ENCODE measurements around the gene L3MBTL1. TPM values are rescaled to one million over a fixed set of nuclear protein-coding genes. Genes with fewer than 3 reads are reported as not detected.

L3MBTL1 gene
- total RNA-seq, 3 donors from 2014 or later = 8.6 to 24.7 (median 17.4) TPM

DNA sequence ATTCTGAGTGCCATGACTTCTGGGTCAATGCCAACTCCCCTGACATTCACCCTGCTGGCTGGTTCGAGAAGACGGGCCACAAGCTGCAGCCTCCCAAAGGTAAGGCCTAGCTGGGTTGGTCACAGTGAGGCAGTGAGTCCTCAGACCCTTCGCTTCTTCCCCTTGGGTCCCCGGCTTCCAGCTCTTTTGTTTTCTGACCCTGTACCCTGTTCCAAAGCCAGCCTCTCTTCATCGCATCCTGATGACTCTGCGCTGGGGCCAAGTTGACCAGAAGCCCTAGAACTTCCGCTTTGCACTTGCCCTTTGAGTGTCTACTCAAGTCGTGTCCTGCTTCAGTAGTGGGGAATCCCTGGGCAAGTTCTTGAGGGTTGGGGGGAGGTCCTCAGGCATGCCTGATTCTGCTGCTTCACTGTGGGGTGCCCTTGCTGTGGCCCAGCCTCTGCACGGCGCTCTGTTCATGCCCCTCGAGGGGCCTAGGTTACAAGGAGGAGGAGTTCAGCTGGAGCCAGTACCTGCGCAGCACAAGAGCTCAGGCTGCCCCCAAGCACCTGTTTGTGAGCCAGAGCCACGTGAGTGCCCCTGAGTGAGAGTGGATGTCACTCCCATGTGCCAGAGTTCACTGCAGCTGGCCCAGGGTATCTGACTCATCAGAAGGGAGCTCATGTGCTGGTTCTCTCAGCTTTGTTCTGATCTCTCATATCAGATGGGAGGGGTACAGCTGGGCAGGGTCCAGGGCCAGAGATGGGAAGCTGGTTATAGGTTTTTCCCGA, 23.0 kb downstream of the L3MBTL1 start:
- H3K4me3 ChIP-seq = no peak overlapping the region

DNA sequence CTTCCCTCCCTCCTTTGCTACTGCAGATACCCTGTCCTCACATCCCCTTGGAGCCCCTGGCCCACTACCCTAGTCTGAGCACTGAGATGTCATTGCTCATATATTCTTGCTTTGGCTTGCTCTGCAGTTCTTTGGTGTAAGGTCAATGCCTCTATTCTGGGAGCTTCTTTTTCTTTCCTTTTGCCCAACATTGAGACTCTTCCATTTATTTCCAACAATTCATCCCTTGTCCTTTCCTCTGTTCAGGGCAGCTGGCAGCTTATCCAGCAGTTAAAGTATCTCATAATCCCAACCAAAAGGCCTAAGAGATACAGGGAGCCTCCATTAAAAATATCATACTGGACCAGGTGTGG, 23.6 kb downstream of the L3MBTL1 start:
- TF ChIP-seq, protein P1, sequence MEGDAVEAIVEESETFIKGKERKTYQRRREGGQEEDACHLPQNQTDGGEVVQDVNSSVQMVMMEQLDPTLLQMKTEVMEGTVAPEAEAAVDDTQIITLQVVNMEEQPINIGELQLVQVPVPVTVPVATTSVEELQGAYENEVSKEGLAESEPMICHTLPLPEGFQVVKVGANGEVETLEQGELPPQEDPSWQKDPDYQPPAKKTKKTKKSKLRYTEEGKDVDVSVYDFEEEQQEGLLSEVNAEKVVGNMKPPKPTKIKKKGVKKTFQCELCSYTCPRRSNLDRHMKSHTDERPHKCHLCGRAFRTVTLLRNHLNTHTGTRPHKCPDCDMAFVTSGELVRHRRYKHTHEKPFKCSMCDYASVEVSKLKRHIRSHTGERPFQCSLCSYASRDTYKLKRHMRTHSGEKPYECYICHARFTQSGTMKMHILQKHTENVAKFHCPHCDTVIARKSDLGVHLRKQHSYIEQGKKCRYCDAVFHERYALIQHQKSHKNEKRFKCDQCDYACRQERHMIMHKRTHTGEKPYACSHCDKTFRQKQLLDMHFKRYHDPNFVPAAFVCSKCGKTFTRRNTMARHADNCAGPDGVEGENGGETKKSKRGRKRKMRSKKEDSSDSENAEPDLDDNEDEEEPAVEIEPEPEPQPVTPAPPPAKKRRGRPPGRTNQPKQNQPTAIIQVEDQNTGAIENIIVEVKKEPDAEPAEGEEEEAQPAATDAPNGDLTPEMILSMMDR (IDR thresholded peaks at IDR 0.05) = no peak
- TF ChIP-seq POLR2A (IDR thresholded peaks at IDR 0.05) = no peak
- no peak for TF ChIP-seq POLR2AphosphoS5 (IDR thresholded peaks at IDR 0.05)
- no peaks in the 10 kb centered on the region for H3K4me1 ChIP-seq
- no peak overlapping the region for H3K27ac ChIP-seq
- intact Hi-C loops (cut with DNase I; ENCODE audit: low total_unique reads) = loop anchor here (5.0 kb wide), 1 partner anchor 551 kb away; no protein-coding TSS in a partner anchor
- no peaks in the 10 kb centered on the region for H3K27me3 ChIP-seq
- H3K9me3 ChIP-seq = no peaks in the 10 kb centered on the region
- DNase-seq (ENCODE audit: low spot score in 2 of 2) = no peak
- no peaks in the 10 kb centered on the region for H3K36me3 ChIP-seq
- no peak overlapping the region for H3K4me3 ChIP-seq

More for the DNA sequence above, 23.0 kb downstream of the L3MBTL1 start:
- H3K27ac ChIP-seq = no peak overlapping the region
- no peaks in the 10 kb centered on the region for H3K9me3 ChIP-seq
- no peaks in the 10 kb centered on the region for H3K27me3 ChIP-seq
- H3K4me1 ChIP-seq = no peaks in the 10 kb centered on the region
- intact Hi-C loops (cut with DNase I; ENCODE audit: low total_unique reads) = loop anchor here (5.0 kb wide), 1 partner anchor 552 kb away; no protein-coding TSS in a partner anchor
- no peak for TF ChIP-seq POLR2A (IDR thresholded peaks at IDR 0.05)
- TF ChIP-seq, protein P1 (IDR thresholded peaks at IDR 0.05) = no peak
- no peak for TF ChIP-seq POLR2AphosphoS5 (IDR thresholded peaks at IDR 0.05)
- H3K36me3 ChIP-seq = no peaks in the 10 kb centered on the region
- no peak for DNase-seq (ENCODE audit: low spot score in 2 of 2)

DNA sequence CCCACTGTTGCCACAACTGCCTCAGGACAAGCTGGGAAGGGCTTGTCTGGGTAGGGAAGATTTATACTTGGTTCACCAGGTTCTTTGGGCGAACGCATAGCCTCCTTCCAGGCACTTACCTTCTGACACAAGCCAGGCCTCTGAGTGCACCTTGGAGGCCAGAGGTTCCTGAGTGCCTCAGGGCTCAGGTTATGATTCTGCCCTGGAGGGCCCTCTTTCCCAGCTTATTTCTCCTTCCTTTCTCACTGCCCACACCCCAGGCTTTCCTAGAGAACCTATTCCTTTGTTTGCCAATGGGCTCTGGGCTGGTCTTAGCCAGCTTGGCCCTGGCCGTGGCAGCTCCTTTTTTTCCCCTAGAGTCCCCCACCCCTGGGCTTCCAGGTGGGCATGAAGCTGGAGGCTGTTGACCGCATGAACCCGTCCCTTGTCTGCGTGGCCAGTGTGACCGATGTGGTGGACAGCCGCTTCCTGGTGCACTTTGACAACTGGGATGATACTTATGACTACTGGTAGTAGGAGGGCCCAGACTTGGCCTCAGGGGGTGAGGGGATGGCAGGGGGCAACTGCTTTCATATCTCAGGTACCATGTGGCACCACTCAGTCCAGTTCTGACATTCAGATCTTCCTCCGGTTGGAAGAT, 25.0 kb downstream of the L3MBTL1 start:
- no peak for DNase-seq (ENCODE audit: low spot score in 2 of 2)
- Histone ChIP-seq H3K27ac (no peak overlapping the region), H3K36me3 (no peaks in the 10 kb centered on the region), H3K4me1 (no peaks in the 10 kb centered on the region), H3K27me3 (no peaks in the 10 kb centered on the region), H3K4me3 (no peak overlapping the region), H3K9me3 (no peaks in the 10 kb centered on the region)
- intact Hi-C loops (cut with DNase I; ENCODE audit: low total_unique reads) = loop anchor here (5.0 kb wide), 1 partner anchor 550 kb away; no protein-coding TSS in a partner anchor
- TF ChIP-seq, protein P1 (IDR thresholded peaks at IDR 0.05) = no peak
- TF ChIP-seq POLR2AphosphoS5 (IDR thresholded peaks at IDR 0.05) (no peak), POLR2A (IDR thresholded peaks at IDR 0.05) (no peak)

DNA sequence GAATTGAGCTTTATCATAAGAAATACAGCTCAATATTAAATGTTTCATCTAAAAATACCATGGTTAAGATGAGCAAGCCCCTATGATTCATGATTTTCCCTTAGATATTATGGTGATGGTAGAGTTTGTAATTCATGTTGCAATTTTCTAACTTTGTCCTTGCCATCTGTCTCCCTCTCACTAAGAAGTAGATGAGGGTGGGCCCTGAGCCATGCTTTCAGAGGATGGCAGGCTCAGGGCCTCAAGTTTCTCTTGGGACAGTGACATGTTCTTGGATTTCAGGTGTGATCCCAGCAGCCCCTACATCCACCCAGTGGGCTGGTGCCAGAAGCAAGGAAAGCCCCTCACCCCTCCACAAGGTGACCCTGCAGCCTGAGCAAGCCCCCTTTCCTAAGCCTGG, 25.6 kb downstream of the L3MBTL1 start:
- H3K36me3 ChIP-seq = no peaks in the 10 kb centered on the region
- H3K27me3 ChIP-seq = no peaks in the 10 kb centered on the region
- intact Hi-C loops (cut with DNase I; ENCODE audit: low total_unique reads) = loop anchor here (5.0 kb wide), 1 partner anchor 549 kb away; no protein-coding TSS in a partner anchor
- no peaks in the 10 kb centered on the region for H3K9me3 ChIP-seq
- no peak overlapping the region for H3K4me3 ChIP-seq
- no peak for DNase-seq (ENCODE audit: low spot score in 2 of 2)
- no peak for TF ChIP-seq POLR2AphosphoS5 (IDR thresholded peaks at IDR 0.05)
- TF ChIP-seq, protein P1 (IDR thresholded peaks at IDR 0.05) = no peak
- H3K27ac ChIP-seq = no peak overlapping the region
- no peaks in the 10 kb centered on the region for H3K4me1 ChIP-seq

DNA sequence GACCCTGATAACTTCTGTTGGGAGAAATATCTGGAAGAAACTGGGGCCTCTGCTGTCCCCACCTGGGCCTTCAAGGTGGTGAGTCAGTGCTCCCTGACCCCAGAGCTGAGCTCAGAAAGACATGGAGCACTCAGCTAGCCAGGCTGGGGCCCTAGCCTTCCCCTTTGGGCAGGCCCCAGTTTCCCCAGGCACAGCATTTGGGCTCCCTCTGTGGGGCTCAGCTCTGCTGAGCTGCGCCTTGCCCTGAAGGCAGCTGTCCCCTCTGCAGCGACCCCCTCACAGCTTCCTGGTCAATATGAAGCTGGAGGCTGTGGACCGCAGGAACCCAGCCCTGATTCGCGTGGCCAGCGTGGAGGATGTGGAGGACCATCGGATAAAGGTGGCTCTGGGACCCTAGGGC, 26.5 kb downstream of the L3MBTL1 start:
- H3K27ac ChIP-seq = no peak overlapping the region
- no peaks in the 10 kb centered on the region for H3K4me1 ChIP-seq
- H3K27me3 ChIP-seq = no peaks in the 10 kb centered on the region
- no peak for DNase-seq (ENCODE audit: low spot score in 2 of 2)
- no peak overlapping the region for H3K4me3 ChIP-seq
- intact Hi-C loops (cut with DNase I; ENCODE audit: low total_unique reads) = loop anchor here (5.0 kb wide), 1 partner anchor 548 kb away; no protein-coding TSS in a partner anchor
- H3K36me3 ChIP-seq = no peaks in the 10 kb centered on the region
- TF ChIP-seq POLR2AphosphoS5 (IDR thresholded peaks at IDR 0.05) (no peak), POLR2A (IDR thresholded peaks at IDR 0.05) (no peak)
- TF ChIP-seq, protein P1 (IDR thresholded peaks at IDR 0.05) = no peak
- H3K9me3 ChIP-seq = no peaks in the 10 kb centered on the region

Measured in breast epithelium (tissue), 4 donors.